ENCODE results near the gene RMND1. TPM values are rescaled to one million over a fixed set of nuclear protein-coding genes. Genes with fewer than 3 reads are reported as not detected.
A peak's percentile ranks its signal among the peaks of the same experiment; 100 is the strongest.

RMND1 gene
- total RNA-seq, 1 experiment from 2014 or later: 37.6 TPM

DNA sequence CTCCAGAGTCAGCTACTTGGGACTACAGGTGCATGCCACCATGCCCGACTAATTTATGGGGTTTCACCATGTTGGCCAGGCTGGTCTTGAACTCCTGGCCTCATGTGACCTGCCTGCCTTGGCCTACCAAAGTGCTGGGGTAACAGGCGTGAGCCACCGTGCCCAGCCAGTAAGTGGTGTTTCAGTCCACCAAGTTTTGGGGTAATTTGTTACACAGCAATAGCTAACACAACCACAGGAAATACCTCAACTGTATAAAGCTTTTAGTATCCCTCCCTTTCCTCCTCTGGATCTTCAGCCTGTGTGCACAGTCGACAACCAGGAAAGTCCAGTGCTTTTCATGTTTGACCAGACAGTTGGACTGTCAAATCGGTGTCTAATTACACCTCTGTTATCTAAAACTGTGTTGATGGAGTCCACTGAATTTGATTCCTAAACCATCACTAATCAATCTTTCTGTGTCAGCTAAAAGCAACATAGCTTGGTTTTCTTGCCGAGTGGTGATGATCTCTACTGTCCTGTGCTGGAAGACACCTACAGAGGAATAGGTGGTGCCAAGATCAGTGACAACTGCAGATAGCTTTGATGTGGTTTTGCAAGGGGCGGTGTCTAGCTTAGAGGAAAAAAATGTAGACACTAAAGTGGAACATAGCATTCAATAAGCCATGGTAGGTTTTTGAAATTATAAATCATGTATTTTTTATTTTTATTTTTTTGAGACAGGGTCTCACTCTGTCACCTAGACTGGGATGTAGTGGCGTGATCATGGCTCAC, 38.4 kb downstream of the RMND1 start:
- TF ChIP-seq, protein P1, sequence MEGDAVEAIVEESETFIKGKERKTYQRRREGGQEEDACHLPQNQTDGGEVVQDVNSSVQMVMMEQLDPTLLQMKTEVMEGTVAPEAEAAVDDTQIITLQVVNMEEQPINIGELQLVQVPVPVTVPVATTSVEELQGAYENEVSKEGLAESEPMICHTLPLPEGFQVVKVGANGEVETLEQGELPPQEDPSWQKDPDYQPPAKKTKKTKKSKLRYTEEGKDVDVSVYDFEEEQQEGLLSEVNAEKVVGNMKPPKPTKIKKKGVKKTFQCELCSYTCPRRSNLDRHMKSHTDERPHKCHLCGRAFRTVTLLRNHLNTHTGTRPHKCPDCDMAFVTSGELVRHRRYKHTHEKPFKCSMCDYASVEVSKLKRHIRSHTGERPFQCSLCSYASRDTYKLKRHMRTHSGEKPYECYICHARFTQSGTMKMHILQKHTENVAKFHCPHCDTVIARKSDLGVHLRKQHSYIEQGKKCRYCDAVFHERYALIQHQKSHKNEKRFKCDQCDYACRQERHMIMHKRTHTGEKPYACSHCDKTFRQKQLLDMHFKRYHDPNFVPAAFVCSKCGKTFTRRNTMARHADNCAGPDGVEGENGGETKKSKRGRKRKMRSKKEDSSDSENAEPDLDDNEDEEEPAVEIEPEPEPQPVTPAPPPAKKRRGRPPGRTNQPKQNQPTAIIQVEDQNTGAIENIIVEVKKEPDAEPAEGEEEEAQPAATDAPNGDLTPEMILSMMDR (IDR thresholded peaks at IDR 0.05; ENCODE audit: unreplicated experiment): no peak
- Mint-ChIP-seq H3K36me3 (ENCODE audit: insufficient read depth, unreplicated experiment) (peaks cover 91% of the 10 kb centered on the region), H3K9me3 (ENCODE audit: unreplicated experiment) (no peaks in the 10 kb centered on the region), H3K4me1 (ENCODE audit: insufficient read depth, unreplicated experiment) (peaks cover 5% of the 10 kb centered on the region), H3K27ac (ENCODE audit: low read depth, unreplicated experiment) (no peak overlapping the region), H3K4me3 (ENCODE audit: unreplicated experiment) (no peak overlapping the region), H3K27me3 (ENCODE audit: insufficient read depth, unreplicated experiment) (no peaks in the 10 kb centered on the region)
- ChIA-PET CTCF (interaction anchor here (0.6 kb wide), 2 partner anchors 28 to 154 kb away, joined by 3 read pairs; no protein-coding TSS in a partner anchor), POLR2A (interaction anchor here (0.7 to 1.4 kb wide), 2 partner anchors 14 to 17 kb away, joined by 3 to 4 read pairs; no protein-coding TSS in a partner anchor)
- intact Hi-C loops (cut with micrococcal nuclease): no loop called here
- BruUV-seq (replicated peaks): no TSS peak
- DNase-seq (ENCODE audit: unreplicated experiment): no peak

DNA sequence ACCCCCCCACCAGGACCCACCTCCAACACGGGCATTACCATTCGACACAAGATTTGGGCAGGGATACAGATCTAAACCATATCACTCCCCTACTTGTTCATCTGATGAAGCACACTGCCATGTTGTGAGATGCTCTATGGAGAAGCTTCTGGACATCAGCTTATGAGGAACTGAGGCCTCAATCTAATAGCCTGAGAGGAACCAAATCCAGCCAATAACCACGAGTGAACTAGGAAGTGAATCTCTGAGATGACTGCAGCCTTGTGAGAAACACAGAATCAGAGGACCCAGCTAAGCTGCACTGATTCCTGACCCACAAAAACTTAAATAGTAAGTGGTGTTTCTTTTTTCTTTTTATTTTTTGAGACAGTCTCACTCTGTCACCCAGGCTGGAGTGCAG, 39.0 kb downstream of the RMND1 start:
- intact Hi-C loops (cut with micrococcal nuclease): no loop called here
- Mint-ChIP-seq H3K9me3 (ENCODE audit: unreplicated experiment) (no peaks in the 10 kb centered on the region), H3K4me3 (ENCODE audit: unreplicated experiment) (no peak overlapping the region), H3K27ac (ENCODE audit: low read depth, unreplicated experiment) (no peak overlapping the region), H3K27me3 (ENCODE audit: insufficient read depth, unreplicated experiment) (no peaks in the 10 kb centered on the region), H3K36me3 (ENCODE audit: insufficient read depth, unreplicated experiment) (peaks cover 92% of the 10 kb centered on the region), H3K4me1 (ENCODE audit: insufficient read depth, unreplicated experiment) (peaks cover 5% of the 10 kb centered on the region)
- no TSS peak for BruUV-seq (replicated peaks)
- CTCF ChIA-PET: no interaction called here
- TF ChIP-seq, protein P1 (IDR thresholded peaks at IDR 0.05; ENCODE audit: unreplicated experiment): no peak
- DNase-seq (ENCODE audit: unreplicated experiment): no peak
- POLR2A ChIA-PET: no interaction called here

DNA sequence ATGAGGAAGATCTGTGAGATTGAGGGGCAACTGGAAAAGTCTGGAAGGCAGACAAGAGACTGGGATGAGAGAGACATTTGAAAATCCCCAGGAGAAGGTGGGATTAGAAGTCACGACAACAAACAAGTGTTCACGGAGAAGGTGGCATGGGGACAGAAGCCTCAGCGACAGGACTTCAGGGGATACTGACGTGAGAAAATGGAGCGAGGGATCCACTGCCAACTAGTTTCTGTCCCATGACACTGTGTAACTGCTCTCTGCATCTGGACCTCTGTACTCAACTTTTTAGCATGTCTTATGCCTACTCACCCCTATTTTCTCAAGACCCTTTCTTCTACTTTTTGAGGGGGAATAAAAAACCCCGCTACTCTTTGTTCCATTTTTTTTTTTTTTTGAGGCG, 42.2 kb downstream of the RMND1 start:
- peaks cover 93% of the 10 kb centered on the region for H3K36me3 Mint-ChIP-seq (ENCODE audit: insufficient read depth, unreplicated experiment)
- DNase-seq (ENCODE audit: unreplicated experiment): no peak
- no peak overlapping the region for H3K27ac Mint-ChIP-seq (ENCODE audit: low read depth, unreplicated experiment)
- TF ChIP-seq, protein P1 (IDR thresholded peaks at IDR 0.05; ENCODE audit: unreplicated experiment): no peak
- ChIA-PET POLR2A (interaction anchor here (0.7 to 1.7 kb wide), 2 partner anchors 17 to 39 kb away, joined by 3 read pairs; no protein-coding TSS in a partner anchor), CTCF (no interaction called here)
- H3K9me3 Mint-ChIP-seq (ENCODE audit: unreplicated experiment): no peaks in the 10 kb centered on the region
- intact Hi-C loops (cut with micrococcal nuclease): no loop called here
- BruUV-seq (replicated peaks): no TSS peak
- no peak overlapping the region for H3K4me3 Mint-ChIP-seq (ENCODE audit: unreplicated experiment)
- H3K27me3 Mint-ChIP-seq (ENCODE audit: insufficient read depth, unreplicated experiment): no peaks in the 10 kb centered on the region
- H3K4me1 Mint-ChIP-seq (ENCODE audit: insufficient read depth, unreplicated experiment): peaks cover 5% of the 10 kb centered on the region

DNA sequence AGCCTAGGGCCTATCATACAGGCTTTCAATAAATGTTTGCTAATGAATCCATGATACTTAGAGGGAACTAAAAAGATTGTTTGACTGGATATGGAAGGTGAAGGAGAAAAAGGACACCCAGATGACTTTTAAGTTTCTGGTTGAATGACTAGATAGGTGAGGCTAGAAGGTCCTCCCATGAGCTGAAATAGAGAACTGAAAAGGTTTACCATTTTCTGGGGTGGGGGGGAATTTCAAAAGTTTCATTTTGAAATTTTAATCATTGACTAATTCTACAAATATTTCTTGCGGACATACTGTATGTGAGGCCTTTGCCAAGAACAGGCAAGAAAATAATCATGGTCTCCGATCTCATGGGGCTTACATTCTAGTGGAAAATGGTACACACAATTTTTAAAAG, 42.7 kb downstream of the RMND1 start:
- DNase-seq (ENCODE audit: unreplicated experiment): no peak
- peaks cover 5% of the 10 kb centered on the region for H3K4me1 Mint-ChIP-seq (ENCODE audit: insufficient read depth, unreplicated experiment)
- TF ChIP-seq, protein P1 (IDR thresholded peaks at IDR 0.05; ENCODE audit: unreplicated experiment): no peak
- H3K27me3 Mint-ChIP-seq (ENCODE audit: insufficient read depth, unreplicated experiment): no peaks in the 10 kb centered on the region
- ChIA-PET POLR2A (interaction anchor here (1.7 kb wide), 1 partner anchor 16 kb away, joined by 3 read pairs; no protein-coding TSS in a partner anchor), CTCF (no interaction called here)
- peaks cover 93% of the 10 kb centered on the region for H3K36me3 Mint-ChIP-seq (ENCODE audit: insufficient read depth, unreplicated experiment)
- H3K4me3 Mint-ChIP-seq (ENCODE audit: unreplicated experiment): no peak overlapping the region
- BruUV-seq (replicated peaks): no TSS peak
- H3K27ac Mint-ChIP-seq (ENCODE audit: low read depth, unreplicated experiment): peak overlapping the region; percentile 52
- intact Hi-C loops (cut with micrococcal nuclease): no loop called here
- H3K9me3 Mint-ChIP-seq (ENCODE audit: unreplicated experiment): no peaks in the 10 kb centered on the region
